HG02798 (cell line): ENCODE results near the gene LONP2.
"Not testable (repeated sequence)": the region's sequence is repeated elsewhere in the genome, so short reads cannot be mapped to it uniquely, and the experiment has no call there.

Experiments used
- ATAC-seq: cut with Tn5 transposase; IDR thresholded peaks from one replicate; pipeline ENCODE4 v1.9.1; 2021; ENCODE audit warnings: mild to moderate bottlenecking; ENCODE audit not compliant: unreplicated experiment, poor library complexity

The LONP2 gene

DNA sequence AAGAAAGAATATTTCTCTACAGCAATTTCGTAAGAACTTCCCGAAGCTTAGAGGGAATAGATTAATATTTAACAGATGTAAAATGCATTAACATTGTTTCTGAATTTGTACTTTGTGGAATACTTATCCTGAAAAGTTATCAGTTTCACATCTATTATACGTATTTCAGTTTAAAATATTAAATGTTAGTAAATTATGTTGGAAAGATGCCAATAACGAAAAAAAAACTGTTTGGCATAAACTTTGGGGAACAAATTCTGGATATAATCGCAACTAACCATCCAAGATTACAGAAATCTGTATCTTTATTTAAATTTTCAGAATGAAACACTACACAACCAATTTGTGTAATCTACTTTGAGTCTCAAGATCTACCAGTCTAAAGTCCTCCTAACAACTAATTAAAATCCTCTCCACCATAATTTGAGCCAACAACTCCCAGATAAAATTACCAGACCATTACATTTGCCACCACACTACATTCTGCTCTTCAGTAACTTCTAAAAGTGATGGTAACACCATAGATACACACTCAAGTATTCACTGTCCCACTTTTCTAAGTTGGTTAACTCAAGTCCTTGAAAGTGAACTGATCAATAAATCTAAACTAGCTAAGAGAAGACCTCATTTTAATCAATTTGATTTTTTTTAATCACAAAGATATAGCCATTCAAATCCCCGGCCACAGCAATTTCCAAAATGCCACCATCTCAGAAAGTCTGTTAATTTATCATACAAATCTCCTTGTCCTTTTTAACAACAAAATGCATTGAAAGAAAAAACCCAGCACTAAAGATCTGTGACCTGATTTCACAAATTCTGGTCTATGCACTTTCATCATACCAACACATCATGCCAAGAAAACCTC, 139.1 kb downstream of the LONP2 start:
- ATAC-seq = no peak

DNA sequence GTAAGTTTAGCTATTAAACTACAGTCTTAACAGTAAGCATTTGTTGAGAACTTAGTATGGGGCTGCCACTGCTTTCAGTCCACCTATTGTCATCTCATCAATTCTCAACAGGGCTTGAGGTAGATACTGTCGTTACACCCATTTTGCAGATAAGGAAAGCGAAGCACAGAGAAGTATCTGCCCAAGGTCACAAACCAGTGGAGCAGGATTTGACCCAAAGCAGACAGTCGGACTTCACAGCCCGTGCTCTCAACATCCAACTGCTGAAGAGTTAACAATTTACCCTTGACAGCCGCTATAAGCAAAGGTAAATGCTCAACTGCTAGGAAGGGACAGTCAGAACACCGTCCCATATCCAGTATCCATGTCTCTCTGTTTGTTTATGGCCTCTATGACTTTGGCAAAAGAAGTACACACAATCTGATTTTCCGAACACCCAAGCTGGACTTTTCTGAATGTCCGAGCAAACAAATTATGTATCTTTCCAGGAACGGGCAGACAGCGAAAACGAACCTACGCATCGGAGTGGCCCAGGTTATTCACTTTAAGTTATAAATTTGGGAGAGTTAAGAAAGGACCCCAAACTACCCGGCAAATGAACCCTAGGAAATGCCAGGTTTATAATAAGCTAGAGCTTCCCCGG, 139.9 kb downstream of the LONP2 start:
- no peak for ATAC-seq

DNA sequence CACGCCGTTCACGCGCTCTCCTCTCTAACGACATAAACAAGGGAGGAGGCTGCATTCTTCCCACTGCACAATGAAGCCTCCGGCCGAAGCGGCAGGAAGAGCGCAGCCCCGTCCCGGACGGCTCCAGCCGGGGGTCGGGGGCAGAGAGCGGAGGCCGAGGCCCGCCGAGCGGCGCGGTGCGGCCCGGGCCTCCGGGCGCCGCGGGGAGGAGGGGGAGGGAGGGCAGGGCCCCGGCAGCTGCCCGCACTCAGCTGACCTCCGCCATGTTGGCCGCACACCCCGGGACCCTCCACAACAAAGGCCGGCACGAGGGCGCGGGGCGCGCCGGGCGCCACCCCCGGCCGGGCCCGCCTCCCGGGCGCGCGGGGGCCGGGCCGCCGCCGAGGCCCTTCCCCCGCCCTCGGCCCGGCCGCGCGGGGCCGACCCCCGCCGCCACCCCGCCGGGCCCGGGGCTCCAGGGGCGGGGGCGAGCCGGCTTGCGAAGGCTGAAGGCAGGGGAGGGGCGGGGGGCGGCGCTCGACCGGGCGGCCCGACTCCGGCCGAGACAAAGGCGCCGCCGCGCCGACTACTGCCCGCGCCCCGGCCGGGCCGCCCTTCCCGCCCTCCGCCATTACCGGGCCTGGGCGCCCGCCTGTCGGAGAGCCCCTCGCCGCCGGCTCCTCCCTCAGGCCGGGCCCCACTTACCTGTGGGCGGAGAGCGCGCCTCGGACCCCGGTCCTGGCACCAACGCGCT, 140.6 kb downstream of the LONP2 start:
- peak; percentile 65 for ATAC-seq

DNA sequence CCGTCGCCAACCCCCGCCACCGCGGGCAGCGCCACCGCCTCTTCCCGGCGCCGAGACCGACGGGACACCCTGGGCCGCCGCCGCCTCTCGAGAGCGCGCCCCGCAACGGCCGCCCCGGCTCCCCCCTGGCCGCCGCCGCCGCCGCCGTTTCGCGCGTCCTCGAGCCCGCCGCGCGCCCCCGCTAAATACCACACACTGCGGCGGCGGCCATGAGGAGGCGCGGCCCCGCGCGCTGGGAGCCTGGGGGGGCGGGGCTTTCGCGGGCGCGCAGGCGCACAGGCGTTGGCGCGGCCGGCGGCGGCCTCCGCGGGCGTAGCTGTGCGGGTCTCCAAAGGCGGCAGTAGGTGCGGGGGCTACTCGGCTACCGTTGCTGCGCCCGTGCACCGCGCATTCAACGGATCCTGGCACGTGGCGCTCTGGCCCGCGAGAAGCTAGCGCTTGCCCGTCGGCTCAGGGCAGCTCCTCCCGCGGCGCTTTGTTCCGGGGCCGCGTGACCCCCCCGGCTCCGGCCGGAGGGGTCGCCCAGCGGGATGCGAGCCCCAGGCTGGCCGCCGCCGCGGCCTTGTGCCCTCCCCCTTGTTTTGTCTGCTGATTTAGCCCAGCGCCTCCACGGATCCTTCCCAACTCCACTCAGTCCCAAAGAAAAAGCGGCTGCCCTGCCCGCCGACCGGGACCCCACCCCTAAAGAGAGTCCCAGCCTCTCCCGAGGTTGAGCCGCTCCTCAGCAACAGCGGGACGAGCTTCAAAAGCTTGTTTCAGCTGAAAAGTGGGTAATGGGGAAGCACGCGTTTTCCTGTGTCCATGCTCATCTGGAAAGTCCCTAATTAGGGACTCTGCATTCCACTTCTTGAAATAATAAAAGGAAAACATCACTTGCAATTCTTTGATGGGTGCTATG, 141.4 kb downstream of the LONP2 start, which contains the start of gene SIAH1:
TSS of gene SIAH1 (minus strand) at position 161 of the 898 bp plus-strand sequence. CDS start 22,985 bp downstream, outside the sequence.
- peak; percentile 76 for ATAC-seq

DNA sequence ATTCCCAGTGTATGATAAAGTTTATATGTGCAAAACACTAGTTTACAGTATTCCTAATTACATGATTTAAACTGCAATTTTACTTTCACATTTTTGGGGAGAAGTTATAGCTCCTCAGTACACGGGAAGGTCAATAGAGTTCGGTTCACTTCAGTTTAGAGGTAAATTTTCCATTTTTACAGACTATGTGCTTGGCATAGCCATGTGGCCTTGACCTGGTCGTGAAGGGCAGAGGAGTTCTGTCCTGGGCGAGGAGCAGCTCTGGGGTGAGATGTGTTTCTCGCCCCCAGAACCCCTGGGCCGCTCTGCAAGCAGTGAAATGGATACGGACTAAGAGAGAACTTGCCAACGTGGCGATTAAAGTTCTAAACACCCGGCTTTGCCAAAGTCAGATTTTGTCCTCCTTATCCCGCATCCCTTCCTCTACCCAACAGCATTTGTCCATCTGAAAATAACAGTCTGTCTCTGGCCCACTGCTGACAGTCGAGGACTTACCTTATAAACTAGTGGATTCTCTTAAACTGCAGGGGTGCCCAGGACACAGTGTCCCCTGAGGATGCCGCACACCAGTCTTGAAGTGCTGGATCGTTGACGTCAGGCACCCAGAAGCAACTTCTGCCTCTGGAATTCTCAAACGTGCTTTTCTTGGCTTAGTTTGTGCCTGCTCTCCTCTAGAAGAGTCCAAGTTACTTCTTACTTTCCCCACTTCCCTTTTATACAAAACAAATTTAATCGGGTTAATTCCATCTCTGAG, 142.6 kb downstream of the LONP2 start:
- ATAC-seq = no peak

DNA sequence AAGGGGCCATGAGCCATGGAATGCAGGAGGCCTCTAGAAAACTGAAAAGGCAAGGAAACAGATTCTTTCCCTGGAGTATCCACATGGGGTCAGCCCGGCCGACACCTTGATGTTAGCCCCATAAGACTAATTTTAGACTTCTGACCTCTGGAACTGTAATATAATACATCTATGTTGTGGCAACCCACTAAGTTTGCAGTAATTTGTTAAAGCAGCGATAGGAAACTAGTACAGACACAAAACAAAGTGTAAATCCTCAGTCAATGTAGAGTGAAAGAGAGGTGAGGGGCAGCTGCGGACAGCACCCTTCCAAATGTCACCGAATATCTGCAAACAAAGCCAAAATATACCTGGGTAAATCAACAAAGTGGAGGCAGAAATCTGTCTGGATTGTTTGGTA, 148.3 kb downstream of the LONP2 start:
- no peak for ATAC-seq

DNA sequence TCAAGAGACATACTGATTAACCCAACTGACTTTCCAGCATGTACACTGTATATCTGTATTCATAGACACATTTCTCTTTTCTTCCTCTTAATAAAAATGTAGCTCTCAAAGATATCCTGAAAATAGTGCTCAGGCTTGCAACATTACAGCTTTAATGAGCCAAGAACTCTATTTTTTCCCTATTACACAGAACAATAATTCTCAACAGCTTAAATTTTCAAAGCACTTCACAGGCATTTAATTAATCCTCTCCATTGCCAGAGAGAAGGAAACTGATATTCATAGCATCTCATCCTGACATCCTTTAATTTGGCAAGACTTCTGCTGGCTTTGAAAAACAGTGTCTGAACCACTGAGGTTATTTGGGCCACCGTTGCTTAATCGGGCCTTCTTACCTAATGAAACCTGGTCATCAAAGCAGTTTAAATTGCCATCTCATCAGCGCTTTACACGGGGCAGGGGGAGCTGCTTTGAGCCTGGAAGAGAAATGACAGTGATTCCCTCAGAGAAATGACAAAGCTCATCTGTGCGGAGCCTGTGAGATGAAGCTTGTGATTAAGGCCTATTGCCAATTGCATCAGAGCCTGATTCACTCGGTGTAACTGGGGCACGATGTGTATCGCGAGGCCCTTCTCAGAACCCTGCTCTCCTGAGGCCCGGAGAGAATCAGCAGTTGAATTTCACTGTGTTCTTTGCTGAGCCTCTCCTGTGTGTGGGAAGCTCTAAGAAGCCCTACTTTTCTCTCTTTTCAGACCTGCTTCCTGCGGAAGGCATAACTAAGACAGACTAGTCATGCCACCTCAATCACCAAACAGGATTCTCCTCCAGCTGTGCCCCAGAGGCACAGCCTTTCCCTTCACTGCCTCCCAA, 149.6 kb downstream of the LONP2 start:
- no peak for ATAC-seq

DNA sequence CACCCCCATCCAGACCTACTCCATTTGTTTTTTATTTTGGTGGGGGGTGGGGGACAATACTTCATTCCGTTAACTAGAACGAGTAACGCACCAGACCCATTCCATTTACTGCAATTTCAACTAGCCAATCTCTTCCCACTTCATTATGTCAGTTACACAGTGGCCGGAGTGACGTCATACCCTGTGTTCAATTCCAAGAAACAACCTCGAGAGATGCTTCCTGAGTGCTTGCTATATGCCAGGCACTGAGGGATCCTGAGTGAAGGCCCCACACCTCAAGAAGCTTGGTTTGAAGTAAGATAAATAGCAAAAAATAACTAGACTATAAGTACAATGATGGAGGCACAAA, 150.2 kb downstream of the LONP2 start:
- no peak for ATAC-seq

DNA sequence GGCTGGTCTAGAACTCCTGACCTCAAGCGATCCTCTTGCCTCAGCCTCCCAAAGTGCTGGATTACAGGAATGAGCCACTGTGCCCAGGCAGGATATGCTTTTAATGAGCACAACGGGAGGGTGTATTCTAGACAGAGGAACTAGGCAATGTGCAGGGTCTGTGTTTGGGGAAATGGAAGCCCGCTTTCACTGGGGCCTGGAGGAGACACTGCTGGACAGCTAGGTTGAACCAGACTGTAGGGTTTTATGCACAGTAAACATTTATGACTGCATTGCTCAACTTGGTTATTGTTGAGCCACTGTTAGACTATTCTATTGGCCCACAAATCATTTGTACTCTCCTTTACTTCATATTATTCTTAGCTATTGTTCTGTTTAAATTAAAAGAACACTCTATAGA, 151.3 kb downstream of the LONP2 start:
- ATAC-seq = no peak

DNA sequence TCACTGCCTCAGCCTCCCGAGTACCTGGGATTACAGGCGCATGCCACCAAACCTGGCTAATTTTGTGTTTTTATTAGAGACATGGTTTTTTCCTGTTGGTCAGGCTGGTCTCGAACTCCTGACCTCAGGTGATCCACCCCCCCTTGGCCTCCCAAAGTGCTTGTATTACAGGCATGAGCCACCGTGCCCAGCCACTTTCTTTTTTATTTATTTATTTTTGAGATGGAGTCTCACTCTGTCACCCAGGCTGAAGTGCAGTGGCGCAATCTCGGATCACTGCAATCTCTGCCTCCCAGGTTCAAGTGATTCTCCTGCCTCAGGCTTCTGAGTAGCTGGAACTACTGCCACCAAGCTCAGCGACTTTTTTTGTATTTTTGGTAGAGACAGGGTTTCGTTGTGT, 158.4 kb downstream of the LONP2 start:
- not testable (repeated sequence) for ATAC-seq

DNA sequence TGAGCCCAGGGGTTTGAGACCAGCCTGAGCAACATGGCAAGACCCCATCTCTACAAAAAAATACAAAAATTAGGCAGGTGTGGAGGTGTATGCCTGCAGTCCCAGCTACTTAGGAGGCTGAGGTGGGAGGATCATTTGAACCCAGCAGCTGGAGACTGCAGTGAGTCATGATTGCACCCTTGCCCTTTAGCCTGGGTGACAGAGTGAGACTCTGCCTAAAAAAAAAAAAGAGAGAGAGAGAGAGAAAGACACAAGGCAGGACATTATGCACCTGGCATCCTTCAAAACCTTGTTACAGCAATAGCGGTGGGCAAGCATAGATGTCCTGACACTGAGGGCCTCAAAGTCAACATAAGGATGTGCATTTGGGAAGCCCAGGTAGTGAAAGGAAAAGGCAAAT, 161.1 kb downstream of the LONP2 start:
- ATAC-seq = no peak

DNA sequence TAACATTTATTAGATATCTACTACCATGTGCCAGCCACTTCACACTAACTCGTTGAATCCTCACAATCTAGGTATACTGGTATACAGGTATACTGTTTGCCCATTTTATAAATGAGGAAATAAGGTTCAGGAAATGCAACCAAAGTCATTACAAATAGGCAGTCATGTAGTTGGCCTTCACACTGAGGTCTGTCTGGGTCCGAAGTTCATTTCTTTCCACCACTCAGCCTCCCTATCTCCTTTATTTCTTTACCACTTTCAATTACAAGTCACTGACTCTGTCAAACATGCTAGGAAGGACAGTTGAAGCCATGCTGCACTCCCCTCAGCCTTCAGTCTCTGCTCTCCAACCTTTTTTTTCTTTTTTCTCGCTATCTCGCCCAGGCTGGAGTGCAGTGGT, 161.8 kb downstream of the LONP2 start:
- ATAC-seq = no peak
